Anterior cingulate cortex (tissue), 58 donors: ENCODE data around the gene HS3ST3B1.
A peak's percentile ranks its signal among the peaks of the same experiment; 100 is the strongest.

Experiments
- DNase-seq, 58 donors: peaks; one replicate each; lab custom pipeline; 2025; lab: John Stamatoyannopoulos, UW

The HS3ST3B1 gene

DNA sequence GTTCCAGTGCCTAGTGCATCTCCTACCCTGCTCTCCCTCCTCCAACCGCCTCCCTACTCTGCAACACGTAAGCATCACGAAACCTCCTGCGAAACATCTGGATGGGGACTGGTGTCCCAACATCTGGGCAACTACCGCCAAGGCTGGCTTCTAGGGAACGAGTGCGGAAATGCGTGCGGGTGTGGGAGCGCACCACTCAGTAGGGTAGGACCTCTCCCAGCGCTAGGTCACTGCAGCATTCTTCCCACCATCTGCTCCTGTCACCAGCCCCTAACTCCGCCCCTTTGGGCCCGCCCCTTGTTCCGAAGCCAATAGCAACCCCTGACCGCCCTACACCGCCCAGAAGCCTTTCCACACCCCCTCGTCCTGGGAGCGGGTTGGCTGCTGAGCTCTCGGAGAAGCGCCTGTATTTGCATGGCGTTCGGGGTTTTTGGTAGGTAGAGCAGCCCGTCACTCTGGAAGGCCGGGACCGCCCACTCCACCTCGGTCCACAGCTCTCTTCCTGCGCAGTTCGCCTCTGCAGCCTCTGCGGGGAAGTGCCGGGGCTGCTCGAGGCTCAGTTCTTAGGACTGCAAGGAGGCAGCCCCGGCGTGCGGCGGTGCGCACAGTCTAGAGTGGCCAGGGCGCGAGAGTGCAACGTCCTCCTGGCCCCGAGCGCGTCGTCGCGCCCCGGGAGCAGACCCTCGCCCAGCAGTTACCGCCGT is at the start of gene HS3ST3B1:
HS3ST3B1 (plus strand) TSS at position 507 of the 704 bp plus-strand sequence. CDS start 438 bp downstream, outside the sequence.
- peak in 55 of 58 donors; percentile 6 to 91 (median 74) for DNase-seq

DNA sequence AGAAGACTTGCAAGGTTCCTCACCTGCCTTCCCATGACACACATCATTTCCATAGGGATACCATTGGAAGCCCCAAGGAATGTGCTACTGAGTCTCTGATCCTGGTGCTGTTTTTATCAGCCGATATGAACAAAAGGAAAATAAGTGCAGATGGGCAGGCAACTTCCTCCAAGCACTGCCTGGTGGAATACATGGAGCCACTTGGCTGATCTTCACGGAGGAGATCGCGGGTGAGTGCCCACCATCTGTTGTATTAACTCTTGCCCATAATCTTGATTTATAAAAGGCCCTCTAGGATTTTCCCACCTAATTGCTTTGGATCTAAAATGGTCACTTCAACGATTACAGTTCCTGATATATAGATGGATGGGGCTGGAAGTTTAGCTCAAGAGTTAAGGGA is 39.5 kb upstream of the HS3ST3B1 start:
- no peak for DNase-seq

DNA sequence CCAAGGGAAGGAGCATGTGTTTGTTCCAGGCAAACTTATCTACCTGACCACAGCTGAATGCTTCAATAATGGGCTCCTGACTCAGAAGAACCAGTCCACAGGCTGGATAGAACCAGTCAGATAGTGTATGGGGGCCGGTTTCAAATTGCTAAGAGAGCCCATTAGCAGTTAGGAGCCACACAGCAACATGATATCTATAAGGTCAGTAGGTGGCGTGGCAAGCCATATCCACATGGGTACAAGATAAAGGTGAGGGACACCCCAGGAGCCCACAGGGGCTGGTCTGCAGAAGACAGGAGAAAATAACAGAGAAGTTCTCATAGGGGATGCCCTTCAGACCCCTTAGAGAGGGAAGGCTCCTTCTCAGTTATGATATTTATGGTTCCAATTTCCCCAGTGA is 32.6 kb upstream of the HS3ST3B1 start:
- no peak for DNase-seq

DNA sequence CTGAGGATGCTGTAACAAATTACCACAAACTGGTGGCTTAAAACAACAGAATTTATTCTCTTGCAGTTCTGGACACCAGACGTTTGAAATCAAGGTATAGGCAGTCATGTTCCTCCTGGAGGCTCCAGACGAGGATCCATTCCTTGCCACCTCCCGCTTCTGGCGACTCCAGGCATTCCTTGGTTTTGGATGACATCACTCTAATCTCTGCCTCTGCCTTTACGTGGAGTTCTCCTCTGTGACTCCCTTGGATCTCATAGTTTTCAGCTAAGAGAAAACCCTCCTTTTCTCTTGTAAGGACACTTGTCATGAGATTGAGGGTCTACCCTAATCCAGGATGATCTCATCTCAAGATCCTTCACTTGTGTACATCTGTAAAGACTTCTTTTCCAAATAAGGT is 31.4 kb upstream of the HS3ST3B1 start:
- DNase-seq = no peak

DNA sequence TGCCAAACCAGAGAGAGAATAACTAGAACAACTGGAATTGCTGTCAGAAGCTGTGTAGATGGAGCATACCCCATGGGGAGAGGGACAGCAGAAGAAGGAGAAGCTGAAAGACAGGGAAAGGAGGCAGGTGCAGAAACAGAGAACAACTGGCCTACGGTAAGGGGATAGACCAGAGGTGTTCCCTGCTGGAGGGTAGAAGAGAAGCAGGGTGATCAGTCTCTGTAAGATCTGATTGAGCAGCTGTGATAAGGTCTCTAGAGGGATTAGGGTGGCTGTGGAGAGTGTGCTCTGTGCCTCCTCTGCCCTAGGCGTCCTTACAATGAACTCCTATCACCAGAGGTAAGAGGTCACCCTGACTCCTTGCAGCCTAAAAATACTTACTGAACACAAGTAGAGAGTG is 30.4 kb upstream of the HS3ST3B1 start:
- no peak for DNase-seq

DNA sequence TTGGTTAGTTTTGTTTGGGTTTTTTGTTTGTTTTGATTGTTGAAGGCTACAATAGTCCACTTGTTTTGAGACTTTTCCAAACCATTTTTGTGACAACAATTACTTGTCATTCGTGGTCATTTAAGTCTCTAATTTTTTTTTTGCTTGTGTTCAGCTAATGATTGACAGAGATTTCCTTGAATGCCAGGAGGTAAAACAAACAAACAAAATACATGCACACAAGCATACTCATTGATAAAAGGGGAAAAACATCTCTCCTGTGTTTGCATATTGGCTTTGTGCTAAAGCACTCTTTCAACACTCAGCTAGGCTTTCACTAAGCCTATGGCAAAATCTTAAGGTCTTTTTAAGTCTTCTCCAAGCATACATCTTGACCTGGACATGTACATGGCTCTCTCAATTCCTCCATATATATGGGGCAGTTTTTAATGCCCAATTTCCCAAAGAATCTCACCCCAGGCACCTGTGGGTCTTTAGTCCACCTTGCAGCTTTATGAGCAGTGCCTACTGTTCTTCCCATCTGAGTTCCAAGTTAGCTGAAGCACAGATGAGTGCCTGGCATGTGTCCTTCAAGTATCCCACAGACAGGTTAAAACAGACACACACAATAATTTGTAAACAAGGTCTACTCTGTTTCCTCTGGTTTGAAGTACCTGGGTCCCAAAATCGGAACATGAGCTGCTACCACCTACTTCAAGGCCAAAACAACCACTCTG is 24.2 kb upstream of the HS3ST3B1 start:
- DNase-seq = no peak

DNA sequence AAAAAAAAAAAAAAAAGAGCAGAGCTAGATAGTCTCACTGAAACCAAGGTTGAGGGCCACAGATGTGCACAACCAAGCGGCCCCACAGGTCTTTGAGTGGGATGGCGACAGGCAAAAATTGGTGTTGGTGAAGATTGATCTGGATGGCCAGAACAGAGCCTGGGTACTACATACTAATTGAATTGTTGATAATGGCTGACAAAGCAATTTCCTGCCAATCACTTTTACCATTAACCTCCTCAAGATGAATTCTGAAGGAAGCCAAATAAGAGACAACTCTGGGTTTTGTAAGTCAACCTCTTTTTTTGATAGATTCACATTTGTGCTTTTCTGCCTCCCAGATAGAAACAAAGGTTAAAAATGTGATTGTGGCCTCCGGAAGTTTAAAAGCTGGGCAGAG is 19.4 kb upstream of the HS3ST3B1 start:
- DNase-seq = no peak

DNA sequence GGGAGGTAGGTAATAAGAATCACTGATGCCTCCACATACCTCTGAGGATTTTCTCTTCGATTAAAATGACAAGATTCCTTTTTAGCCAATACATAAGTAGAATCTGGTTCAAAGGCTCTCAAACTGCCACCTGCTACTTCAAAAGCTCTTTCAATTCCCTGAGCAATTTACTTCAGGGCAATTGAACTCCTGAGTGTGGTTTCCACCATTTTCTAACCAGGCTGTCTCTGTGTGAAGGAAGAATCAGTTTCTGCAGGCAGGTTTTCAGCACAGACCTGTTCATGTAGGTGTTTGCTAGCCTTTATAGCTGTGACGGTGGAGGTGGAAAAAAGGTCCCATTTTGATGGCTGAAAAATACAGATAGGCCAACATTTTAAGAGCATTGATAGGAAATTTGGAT is 18.2 kb upstream of the HS3ST3B1 start:
- DNase-seq = no peak

DNA sequence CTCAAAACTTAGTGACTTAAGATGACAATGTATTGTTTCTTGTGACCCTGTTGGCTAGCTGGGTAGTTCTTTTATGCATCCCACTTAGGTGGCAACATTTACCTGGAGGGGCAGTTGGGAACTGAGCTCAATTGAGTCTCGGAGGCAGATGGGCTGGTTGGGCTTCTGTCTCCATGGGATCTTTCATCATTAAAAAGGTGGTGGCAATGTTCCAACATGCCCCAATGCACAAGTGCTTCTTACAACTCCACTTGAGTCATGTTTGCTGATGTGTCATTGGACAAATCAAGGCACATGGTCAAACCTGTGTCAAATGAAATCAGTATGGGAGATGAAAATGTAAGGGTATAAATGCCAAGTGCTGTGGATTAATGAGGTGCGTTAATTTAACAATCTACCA is 11.7 kb upstream of the HS3ST3B1 start:
- DNase-seq = no peak

DNA sequence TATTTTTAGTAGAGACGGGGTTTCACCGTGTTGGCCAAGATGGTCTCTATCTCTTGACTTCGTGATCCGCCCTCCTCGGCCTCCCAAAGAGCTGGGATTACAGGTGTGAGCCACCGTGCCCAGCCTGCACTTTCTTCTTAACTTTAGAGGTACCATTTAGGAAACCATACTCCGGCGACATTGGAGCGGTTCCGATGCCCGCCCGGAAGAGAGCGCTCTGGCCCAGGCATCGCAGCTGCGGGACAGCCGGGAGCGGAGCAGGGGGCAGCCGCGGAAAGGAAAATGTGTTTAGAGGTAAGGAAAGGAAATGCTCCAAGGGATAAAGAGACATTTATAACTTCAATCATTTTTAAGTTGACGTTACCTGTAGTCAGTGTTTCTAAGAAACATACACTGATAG is 6.0 kb upstream of the HS3ST3B1 start:
- no peak for DNase-seq

DNA sequence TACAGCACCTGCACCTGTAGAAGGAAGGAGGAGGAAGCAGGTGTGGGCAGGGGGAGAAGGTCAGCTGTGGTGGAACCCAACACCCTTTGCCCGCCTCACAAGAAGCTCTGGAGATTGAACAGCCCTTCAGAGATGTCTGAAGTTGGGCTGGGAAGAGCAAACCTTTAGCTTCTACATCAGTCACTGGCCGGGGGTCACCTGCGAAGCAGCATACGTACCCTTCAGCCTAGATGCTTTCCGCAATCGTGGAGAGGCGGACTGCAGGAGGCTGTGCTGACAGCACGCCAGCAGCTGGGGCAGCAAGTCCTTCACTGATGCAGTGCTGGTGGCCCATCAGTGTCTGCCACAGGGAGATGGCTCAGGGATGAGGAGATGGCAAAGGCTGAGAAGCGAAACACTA is 5.2 kb upstream of the HS3ST3B1 start:
- no peak for DNase-seq

DNA sequence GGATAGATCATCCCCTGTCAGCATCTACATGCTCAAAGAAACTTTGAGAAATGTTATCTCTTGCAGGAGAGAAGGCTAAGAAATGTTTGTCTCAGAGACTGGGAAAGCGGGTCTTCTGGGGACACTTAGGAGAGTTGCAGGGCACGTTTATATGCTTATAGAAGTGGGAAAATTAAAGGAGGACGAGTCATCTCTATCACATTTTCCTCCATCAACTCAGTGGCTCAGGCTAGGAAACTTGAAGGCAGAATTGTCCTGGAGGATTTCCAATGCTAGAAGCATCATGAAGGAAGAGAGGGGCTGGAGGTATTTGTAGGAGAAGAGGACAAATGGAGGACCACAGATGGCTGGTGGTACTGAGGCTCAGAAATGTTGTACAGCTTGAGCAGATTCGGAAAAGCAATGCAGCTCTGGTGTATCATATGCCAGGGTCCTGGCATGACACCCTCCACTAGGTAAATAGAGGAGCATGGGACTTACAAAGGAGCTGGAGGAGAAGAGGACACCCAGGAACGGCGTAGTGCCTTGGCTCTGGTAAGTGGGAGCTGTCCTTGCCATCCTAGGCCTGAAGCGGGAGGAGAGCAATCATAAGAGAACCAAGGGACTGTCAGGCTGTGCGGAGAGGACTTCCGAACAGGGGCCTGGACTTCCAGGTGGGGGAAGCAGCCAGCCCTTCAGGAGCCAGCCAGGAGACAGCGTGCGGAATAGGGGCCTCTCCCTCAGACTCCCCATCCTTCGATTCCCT is 4.5 kb upstream of the HS3ST3B1 start:
- no peak for DNase-seq

DNA sequence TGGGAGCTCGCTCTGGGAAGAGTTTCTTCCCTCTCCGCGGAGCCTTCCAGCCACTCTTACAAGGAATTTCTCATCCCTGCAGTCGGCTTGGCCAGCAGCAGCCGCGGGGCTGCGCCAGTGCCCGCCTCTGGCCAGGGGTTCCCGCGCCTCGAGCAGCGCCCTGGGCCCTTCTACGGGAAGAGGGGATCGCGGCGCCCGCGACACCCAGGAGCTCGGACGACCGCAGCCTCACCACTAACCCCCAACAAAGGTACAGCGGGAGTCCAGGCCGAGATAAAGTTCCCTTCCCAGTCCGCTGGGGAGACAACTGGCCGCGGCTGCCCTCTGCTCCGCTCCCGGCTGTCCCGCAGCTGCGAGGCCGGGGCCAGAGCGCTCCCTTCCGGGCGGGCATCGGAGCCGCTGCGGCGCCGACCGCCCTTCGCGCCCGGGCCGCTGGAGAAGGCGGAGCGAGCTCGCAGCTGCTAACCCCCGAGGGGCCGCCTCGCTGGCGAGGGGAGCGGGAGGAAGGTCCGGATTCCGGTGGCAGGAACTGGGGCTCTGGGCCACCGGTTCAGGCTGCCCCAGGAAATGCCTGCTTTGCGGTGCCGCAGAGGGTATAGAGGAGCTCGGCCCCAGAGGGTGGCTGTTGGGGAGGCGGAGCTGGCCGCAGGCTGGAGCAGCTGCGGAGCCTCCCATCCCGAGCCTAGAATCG is 3.6 kb upstream of the HS3ST3B1 start:
- no peak for DNase-seq

DNA sequence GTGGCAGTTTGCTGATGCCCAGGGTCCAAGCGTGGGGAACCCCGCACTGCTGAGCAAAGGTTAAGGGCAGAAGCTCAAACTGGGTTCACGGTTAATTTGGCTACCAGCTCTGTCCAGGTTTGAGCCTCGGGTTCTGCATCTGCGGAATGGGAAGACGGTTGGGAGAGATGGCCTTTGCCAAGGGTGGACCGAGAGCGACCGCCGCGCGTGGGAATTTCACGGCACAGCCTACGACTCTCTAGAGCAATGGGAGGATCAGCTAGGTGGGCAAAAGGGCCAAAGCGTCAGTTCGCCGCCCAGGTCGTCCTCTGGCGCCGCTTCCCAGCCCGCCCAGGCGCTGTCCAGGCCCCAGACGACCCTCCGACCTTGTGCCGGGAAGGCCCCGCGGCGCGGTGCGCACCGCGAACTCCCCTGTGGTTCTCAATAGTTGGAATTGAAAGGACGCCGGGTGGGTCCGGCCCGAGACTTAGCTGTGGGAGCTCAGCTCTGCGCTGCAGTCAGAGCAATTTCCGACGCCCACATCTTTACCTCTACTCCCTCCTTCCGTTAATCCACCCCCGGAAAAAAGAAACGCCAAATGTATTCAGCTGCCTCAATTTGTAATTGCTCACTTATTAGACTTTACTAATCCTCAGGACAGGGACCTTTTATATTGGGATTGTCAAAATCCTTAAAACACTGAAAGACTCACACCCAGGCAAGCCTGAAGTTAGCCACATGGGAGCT is 2.5 kb upstream of the HS3ST3B1 start:
- no peak for DNase-seq

DNA sequence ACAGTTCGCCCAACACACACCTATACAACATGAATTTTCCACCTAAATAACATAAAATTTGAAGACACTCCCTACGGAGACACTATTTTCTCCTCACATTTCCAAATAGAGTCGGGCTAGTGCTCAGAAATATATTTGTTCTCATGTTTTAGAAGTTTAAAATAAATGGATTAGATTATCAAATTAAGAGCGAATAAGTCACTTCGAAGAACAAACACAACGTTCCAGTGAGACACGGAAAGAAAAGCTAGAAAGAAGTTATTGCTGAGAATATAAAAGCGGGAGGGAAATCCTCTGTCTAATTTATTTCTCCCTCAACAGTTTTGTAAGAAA is 2.0 kb upstream of the HS3ST3B1 start:
- DNase-seq = no peak

DNA sequence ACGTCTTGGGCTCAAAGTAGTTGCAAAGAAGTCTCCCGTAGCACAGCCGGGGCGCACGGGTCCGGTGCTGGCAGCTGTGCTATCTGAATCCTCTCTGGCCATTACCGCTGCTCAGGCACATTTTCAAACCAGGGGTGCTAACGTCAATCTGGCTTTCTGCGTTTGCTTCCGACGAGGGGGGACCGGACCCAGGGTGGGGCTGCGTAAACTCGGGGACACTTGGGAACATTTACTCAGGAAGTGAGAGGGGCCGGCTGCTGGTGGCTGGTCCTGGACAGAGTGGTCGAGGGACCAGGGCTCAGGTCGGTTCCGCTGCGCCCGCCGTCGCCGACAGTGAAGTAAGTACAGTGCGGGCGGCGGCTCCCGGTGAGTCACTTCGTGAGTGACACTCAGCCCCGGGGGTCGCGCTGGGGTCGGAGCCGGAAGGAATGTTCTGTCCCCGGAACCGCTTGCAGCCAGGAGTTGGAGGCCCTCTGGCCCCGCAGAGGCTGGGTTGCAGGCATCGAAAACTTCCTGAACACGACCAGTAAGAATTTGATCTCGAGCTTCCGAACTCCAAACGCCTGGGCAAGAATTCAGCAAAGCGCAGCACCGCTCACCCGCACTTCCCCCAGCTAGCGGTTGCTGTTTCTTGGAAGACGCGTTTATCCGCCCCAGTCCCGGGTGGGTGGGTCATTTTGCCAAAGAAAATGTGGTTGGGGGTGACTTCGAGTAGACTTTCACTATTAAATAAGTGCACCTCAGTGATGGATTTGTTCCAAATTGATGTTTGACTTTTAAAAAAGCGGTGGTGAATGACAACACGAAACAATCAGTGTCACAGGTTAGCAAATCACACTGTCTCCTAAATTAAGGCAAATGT is 1.4 kb upstream of the HS3ST3B1 start:
- DNase-seq = peak in 1 of 58 donors; percentile 4

DNA sequence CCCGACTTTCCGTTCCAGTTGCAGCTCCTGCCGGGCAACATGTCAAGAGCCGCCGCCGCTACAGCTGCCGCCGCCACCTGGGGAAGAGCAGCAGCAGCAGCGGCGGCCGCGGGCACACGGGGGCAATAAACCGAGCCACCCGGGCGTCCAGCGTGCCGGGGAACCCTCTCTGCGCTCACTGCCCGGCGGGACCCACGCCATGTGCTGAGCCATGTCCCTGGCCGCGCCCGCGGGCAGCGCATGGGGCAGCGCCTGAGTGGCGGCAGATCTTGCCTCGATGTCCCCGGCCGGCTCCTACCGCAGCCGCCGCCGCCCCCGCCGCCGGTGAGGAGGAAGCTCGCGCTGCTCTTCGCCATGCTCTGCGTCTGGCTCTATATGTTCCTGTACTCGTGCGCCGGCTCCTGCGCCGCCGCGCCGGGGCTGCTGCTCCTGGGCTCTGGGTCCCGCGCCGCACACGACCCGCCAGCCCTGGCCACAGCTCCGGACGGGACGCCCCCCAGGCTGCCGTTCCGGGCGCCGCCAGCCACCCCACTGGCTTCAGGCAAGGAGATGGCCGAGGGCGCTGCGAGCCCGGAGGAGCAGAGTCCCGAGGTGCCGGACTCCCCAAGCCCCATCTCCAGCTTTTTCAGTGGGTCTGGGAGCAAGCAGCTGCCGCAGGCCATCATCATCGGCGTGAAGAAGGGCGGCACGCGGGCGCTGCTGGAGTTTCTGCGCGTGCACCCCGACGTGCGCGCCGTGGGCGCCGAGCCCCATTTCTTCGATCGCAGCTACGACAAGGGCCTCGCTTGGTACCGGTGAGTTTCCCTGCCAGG is 604 bp downstream of the HS3ST3B1 start:
- peak in 1 of 58 donors; percentile 15 for DNase-seq

DNA sequence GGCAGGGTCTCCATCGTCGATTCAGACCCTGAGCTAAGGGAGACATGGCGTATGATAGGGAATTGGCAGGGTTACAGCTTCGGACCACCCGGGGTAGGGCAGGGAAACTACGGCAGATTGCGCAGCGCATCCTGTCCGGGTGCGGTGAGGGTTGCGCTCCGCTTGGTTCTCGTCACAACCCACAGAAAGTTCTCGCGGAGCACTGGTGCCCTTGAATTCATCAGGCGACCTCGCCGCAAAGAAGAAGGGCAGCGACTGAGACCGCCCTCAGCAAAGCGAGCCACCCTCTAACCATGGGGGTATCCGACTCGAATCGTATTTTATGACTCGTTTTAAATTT is 1.2 kb downstream of the HS3ST3B1 start:
- no peak for DNase-seq
